B cell (primary cell): ENCODE results near the gene CCDC70. TPM values are rescaled to one million over a fixed set of nuclear protein-coding genes. Genes with fewer than 3 reads are reported as not detected.

Experiments
- ATAC-seq: fragments of 200-7000 bp; cut with Tn5 transposase; one replicate; pipeline ENCODE4 v1.10.0; 2021; ENCODE audit warnings: low read depth, mild to moderate bottlenecking, moderate number of reproducible peaks, moderate library complexity
- CTCF ChIA-PET: fragments of 350-600 bp; sonication (Branson Sonifier 250); formaldehyde crosslinking; loops from one replicate; lab custom pipeline; 2021; ENCODE audit warnings: antibody characterized with exemption, inconsistent platforms; lab: Charles Lee
- POLR2A ChIA-PET: fragments of 350-600 bp; sonication (Branson Sonifier 250); formaldehyde crosslinking; loops from one replicate; lab custom pipeline; 2021; ENCODE audit warnings: antibody characterized with exemption; lab: Charles Lee
- DNase-seq: peaks from one replicate; pipeline ENCODE4 v3.0.0; 2013
- H2AFZ ChIP-seq: 2 replicates; pipeline ENCODE4 v1.6.1; 2012; ENCODE audit warnings: mild to moderate bottlenecking, low read depth, low read length; ENCODE audit not compliant: insufficient read depth, poor library complexity, severe bottlenecking
- H3K27ac ChIP-seq, 2 donors: 1 replicate in 1 of 2; 2 replicates in 1 of 2; pipeline ENCODE4 v1.5.1; 2012 to 2013; ENCODE audit warnings: low read length in 2 of 2, mild to moderate bottlenecking in 2 of 2, moderate library complexity in 1 of 2
- H3K27me3 ChIP-seq, 4 experiments: fragments of 200-600 bp in 1 of 4; sonication (generic) in 1 of 4; replicated peaks in 1 of 4; 1 replicate in 2 of 4; 2 replicates in 2 of 4; pipeline versions ENCODE4 v1.6.1 to v1.7.0; 2013 to 2016; ENCODE audit warnings: low read length in 3 of 4, mild to moderate bottlenecking in 2 of 4, mixed read lengths in 1 of 4, moderate library complexity in 1 of 4; ENCODE audit not compliant: insufficient read depth in 4 of 4, control insufficient read depth in 3 of 4; ENCODE audit errors: control extremely low read depth in 1 of 4
- H3K36me3 ChIP-seq, 2 experiments: replicated peaks in 1 of 2; 1 replicate in 1 of 2; 2 replicates in 1 of 2; pipeline versions ENCODE4 v1.6.1 to v1.7.1; 2013; ENCODE audit warnings: low read length in 1 of 2; ENCODE audit not compliant: insufficient read depth in 2 of 2, control insufficient read depth in 1 of 2; ENCODE audit errors: control extremely low read depth in 1 of 2, extremely low read depth in 1 of 2
- H3K4me1 ChIP-seq, 2 donors: fragments of 200-600 bp in 1 of 2; sonication (generic) in 1 of 2; 1 replicate in 1 of 2; 2 replicates in 1 of 2; pipeline versions ENCODE4 v1.5.1 to v1.6.1; 2013 to 2017; ENCODE audit warnings: low read length in 2 of 2; ENCODE audit not compliant: control insufficient read depth in 2 of 2, insufficient read depth in 2 of 2
- H3K4me2 ChIP-seq: replicated peaks from 2 replicates; pipeline ENCODE3; 2012; ENCODE audit warnings: mild to moderate bottlenecking, low read depth, low read length; ENCODE audit not compliant: poor library complexity, severe bottlenecking
- H3K4me3 ChIP-seq, 5 experiments: fragments of 200-600 bp in 1 of 5; sonication (generic) in 1 of 5; 1 replicate in 3 of 5; 2 replicates in 2 of 5; pipeline versions ENCODE4 v1.5.1 to v1.7.0; 2011 to 2016; ENCODE audit warnings: low read length in 4 of 5, mild to moderate bottlenecking in 4 of 5, low read depth in 2 of 5, control low read depth in 1 of 5, moderate library complexity in 1 of 5; ENCODE audit not compliant: insufficient read depth in 1 of 5; ENCODE audit errors: control extremely low read depth in 1 of 5, extremely low read depth in 1 of 5
- H3K79me2 ChIP-seq: fragments of 200-600 bp; sonication (generic); one replicate; pipeline ENCODE4 v1.6.0; 2016; ENCODE audit warnings: low read length; ENCODE audit not compliant: control insufficient read depth, insufficient read depth
- H3K9ac ChIP-seq: fragments of 200-600 bp; sonication (generic); 2 replicates; pipeline ENCODE4 v1.6.1; 2017; ENCODE audit warnings: mild to moderate bottlenecking, low read length, moderate library complexity
- H3K9me3 ChIP-seq, 3 donors: one replicate each; pipeline versions ENCODE4 v1.6.1 to v1.7.1; 2013; ENCODE audit warnings: low read length in 2 of 3; ENCODE audit not compliant: control insufficient read depth in 2 of 3, insufficient read depth in 1 of 3; ENCODE audit errors: control extremely low read depth in 1 of 3
- H4K20me1 ChIP-seq: 2 replicates; pipeline ENCODE4 v1.6.0; 2012; ENCODE audit warnings: mild to moderate bottlenecking, low read length; ENCODE audit not compliant: insufficient read depth, control insufficient read depth, poor library complexity, severe bottlenecking
- H3K27ac Mint-ChIP-seq: one replicate; pipeline ENCODE4 v1.8.0; 2021; ENCODE audit warnings: mixed read lengths
- H3K27me3 Mint-ChIP-seq: one replicate; pipeline ENCODE4 v1.8.0; 2021; ENCODE audit warnings: mixed read lengths
- H3K4me1 Mint-ChIP-seq: one replicate; pipeline ENCODE4 v1.8.0; 2021; ENCODE audit warnings: mixed read lengths
- H3K4me3 Mint-ChIP-seq: one replicate; pipeline ENCODE4 v1.8.0; 2021; ENCODE audit warnings: mixed read lengths
- H3K9me3 Mint-ChIP-seq: one replicate; pipeline ENCODE4 v1.8.0; 2022; ENCODE audit warnings: mixed read lengths; ENCODE audit not compliant: insufficient read depth
- CTCF ChIP-seq: fragments of 200-600 bp; IDR thresholded peaks from one replicate; pipeline ENCODE4 v1.8.0; 2022; ENCODE audit warnings: antibody characterized with exemption, mild to moderate bottlenecking
- EZH2 ChIP-seq: IDR thresholded peaks from 2 replicates; pipeline ENCODE4 v1.6.1; 2012; ENCODE audit warnings: borderline replicate concordance, low read depth, mild to moderate bottlenecking, moderate library complexity, low read length; ENCODE audit not compliant: insufficient read depth, poor library complexity, severe bottlenecking
- WGBS: methylation state at CpG from one replicate; pipeline ENCODE4 v1.1.5; 2013; ENCODE audit warnings: missing lambda C conversion rate; ENCODE audit not compliant: insufficient coverage; 5-methylcytosine and 5-hydroxymethylcytosine counted together
- intact Hi-C: fragments of 100-400 bp; cut with micrococcal nuclease; formaldehyde crosslinking; loops from one replicate; pipeline ENCODE4 v1.10.0; 2022
- polyA plus RNA-seq: library from polyadenylated mRNA; depleted of rRNA; stranded (reverse); fragments of >200 nt; gene quantifications from 2 replicates; pipeline ENCODE4 v1.2.3, GENCODE V29; 2012
- total RNA-seq, 2 donors: library from RNA; stranded (reverse); fragments of 120-200 nt in 1 of 2; gene quantifications; 1 replicate in 1 of 2; 2 replicates in 1 of 2; pipeline versions ENCODE4 v1.2.3 to v1.2.4, GENCODE V29; 2013 to 2022

Gene CCDC70
- total and polyA plus RNA-seq, 2 donors (not counting 1 experiment from before 2014, with no cell fraction given) = not detected

- Histone ChIP-seq H3K9me3 (no peaks in the 10 kb centered on the region), H2AFZ (peak overlapping the region; percentile 75), H3K4me1 (peaks cover 22 to 25% of the 10 kb centered on the region in 2 donors), H3K27ac (no peak overlapping the region), H3K27me3 (no peaks in the 10 kb centered on the region), H3K79me2 (no peaks in the 10 kb centered on the region), H3K4me2 (peak overlapping the region; percentile 69), H3K9ac (peak overlapping the region; percentile 26), H4K20me1 (no peaks in the 10 kb centered on the region), H3K36me3 (no peaks in the 10 kb centered on the region), H3K4me3 (peak overlapping the region in 3 of 5 experiments; percentile 19 to 30 (median 20))
- intact Hi-C loops = loop anchor here (1.0 to 5.0 kb wide), 4 partner anchors 17 to 637 kb away; partner anchors contain the start of gene VPS36
- TF ChIP-seq EZH2 (no peak), CTCF (peak; percentile 88)
- ChIA-PET CTCF (interaction anchor here (0.6 to 5.8 kb wide), 40 partner anchors 8 to 440 kb away, joined by 3 to 125 read pairs (median 3); partner anchors contain the start of genes ALG11, NEK3, NEK5 and TMEM272), POLR2A (interaction anchor here (0.5 to 0.9 kb wide), 3 partner anchors 19 to 387 kb away, joined by 3 to 8 read pairs (median 6); no protein-coding TSS in a partner anchor)
- DNase-seq (peak; percentile 89), ATAC-seq (peak; percentile 89)
- Mint-ChIP-seq H3K9me3 (no peaks in the 10 kb centered on the region), H3K27ac (peak overlapping the region; percentile 73), H3K4me1 (peaks cover 32% of the 10 kb centered on the region), H3K4me3 (peak overlapping the region; percentile 7), H3K27me3 (no peaks in the 10 kb centered on the region)
- 25% methylated on average over 10 of the region's 13 CpGs for WGBS
Measured at GRCh38 chr13:51814825-51815650, 46.7 kb upstream of the CCDC70 start.
